Left ventricle myocardium inferior (tissue), 1 donor: ENCODE results near the gene NEB. TPM values are rescaled to one million over a fixed set of nuclear protein-coding genes. Genes with fewer than 3 reads are reported as not detected.

ENCODE experiments used
- DNase-seq: peaks from one replicate; pipeline ENCODE4 v3.0.0-alpha.2; 2020
- H3K27ac ChIP-seq: fragments of 200-600 bp; replicated peaks from 2 replicates; pipeline ENCODE4 v1.8.0; 2021
- H3K27me3 ChIP-seq: fragments of 200-600 bp; 2 replicates; pipeline ENCODE4 v1.8.0; 2021; ENCODE audit warnings: low read depth
- H3K36me3 ChIP-seq: fragments of 200-600 bp; 2 replicates; pipeline ENCODE4 v1.8.0; 2021
- H3K4me1 ChIP-seq: fragments of 200-600 bp; 2 replicates; pipeline ENCODE4 v1.8.0; 2021
- H3K4me3 ChIP-seq: fragments of 200-600 bp; 2 replicates; pipeline ENCODE4 v1.8.0; 2021; ENCODE audit warnings: mild to moderate bottlenecking, moderate library complexity
- H3K9me3 ChIP-seq: fragments of 200-600 bp; replicated peaks from 2 replicates; pipeline ENCODE4 v1.8.0; 2021
- intact Hi-C: fragments of 100-400 bp; cut with micrococcal nuclease; formaldehyde crosslinking; loops from one replicate; pipeline ENCODE4 v1.11.0; 2022
- total RNA-seq: library from RNA; stranded (reverse); fragmentation: NEBNext Ultra II Directional; extraction: Animal tissue kit (Norgen Biotek cat#: 25700); gene quantifications from one replicate; pipeline ENCODE4 v1.2.1, GENCODE V29; 2021
- TF ChIP-seq, protein P1 (sequence below): fragments of 200-600 bp; IDR thresholded peaks from 2 replicates; pipeline ENCODE4 v1.8.0; 2021; ENCODE audit warnings: antibody characterized with exemption, mild to moderate bottlenecking, borderline replicate concordance
- donor health status: DM: no; HTN: yes; CAD: no; lungs with severe emphysema.

The NEB gene
- total RNA-seq, 1 donor from 2014 or later: 30.5 TPM

DNA sequence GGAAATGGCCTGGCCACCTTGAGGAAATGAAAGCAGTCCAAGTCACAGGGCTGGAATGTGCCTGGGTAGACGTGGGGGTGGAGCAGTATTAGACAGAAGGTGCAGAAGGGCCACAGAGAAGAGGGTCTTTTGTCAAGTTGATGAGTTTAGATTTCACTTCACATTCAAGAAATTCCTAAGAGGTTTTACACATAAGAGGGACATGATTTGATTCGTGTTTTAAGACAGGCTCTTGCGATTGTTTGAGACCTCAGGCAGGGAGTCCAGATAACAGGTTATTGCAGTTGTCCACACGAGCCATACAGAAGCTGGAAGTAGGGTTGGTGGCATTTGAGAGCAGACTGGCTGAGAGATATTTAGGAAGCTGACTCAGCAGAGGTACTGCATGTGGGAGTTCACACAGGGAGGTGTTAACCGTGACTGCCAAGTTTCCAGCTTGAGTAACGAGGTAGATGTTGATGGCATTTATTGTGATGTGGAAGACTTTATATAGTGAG is 64.6 kb downstream of the NEB start:
- intact Hi-C loops: no loop called here
- Histone ChIP-seq H3K27me3 (no peaks in the 10 kb centered on the region), H3K36me3 (no peaks in the 10 kb centered on the region), H3K9me3 (no peaks in the 10 kb centered on the region), H3K27ac (no peak overlapping the region), H3K4me1 (peaks cover 19% of the 10 kb centered on the region), H3K4me3 (no peak overlapping the region)
- DNase-seq: no peak
- TF ChIP-seq, protein P1, sequence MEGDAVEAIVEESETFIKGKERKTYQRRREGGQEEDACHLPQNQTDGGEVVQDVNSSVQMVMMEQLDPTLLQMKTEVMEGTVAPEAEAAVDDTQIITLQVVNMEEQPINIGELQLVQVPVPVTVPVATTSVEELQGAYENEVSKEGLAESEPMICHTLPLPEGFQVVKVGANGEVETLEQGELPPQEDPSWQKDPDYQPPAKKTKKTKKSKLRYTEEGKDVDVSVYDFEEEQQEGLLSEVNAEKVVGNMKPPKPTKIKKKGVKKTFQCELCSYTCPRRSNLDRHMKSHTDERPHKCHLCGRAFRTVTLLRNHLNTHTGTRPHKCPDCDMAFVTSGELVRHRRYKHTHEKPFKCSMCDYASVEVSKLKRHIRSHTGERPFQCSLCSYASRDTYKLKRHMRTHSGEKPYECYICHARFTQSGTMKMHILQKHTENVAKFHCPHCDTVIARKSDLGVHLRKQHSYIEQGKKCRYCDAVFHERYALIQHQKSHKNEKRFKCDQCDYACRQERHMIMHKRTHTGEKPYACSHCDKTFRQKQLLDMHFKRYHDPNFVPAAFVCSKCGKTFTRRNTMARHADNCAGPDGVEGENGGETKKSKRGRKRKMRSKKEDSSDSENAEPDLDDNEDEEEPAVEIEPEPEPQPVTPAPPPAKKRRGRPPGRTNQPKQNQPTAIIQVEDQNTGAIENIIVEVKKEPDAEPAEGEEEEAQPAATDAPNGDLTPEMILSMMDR: no peak

DNA sequence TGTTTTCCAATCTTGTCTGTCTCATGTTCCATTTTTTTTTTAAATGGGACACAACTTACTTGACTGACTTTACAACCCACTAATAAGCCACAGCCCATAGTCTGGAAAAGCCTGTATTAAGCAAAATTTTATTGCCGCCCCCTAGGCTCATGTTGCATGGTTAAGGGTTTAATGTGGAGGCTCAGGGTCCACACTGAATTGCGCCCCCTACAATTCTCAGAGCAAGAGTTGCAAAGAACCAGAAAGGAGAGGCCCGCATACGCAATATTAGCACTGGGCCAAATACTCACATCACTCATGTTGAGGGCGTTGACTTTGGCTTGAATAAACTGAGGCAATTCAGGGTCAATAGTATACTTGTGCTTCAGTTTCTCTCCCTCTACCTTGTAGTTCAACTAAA is 65.5 kb downstream of the NEB start:
- no peaks in the 10 kb centered on the region for H3K27me3 ChIP-seq
- H3K4me1 ChIP-seq: peaks cover 19% of the 10 kb centered on the region
- H3K36me3 ChIP-seq: no peaks in the 10 kb centered on the region
- TF ChIP-seq, protein P1: no peak
- no peak overlapping the region for H3K27ac ChIP-seq
- intact Hi-C loops: no loop called here
- DNase-seq: no peak
- H3K9me3 ChIP-seq: no peaks in the 10 kb centered on the region
- no peak overlapping the region for H3K4me3 ChIP-seq

DNA sequence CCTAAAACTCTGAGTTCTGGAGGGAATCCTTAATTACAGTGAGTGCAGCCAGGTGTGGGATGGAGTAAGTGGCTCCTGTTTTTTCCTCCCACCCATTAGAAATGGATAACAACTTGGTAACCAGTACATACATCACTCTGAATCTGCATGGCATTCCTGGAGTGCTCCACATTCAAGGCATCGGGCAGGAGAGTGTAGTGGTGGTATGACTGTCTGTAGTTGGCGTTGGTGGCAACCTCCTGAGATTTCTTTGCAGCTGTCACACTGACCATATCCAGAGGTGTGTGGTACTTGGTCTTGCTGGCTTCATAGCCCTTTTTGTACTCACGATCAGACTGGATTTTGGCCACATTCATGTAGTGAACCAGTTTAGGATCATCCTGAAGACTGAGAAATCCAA is 68.3 kb downstream of the NEB start:
- Histone ChIP-seq H3K27ac (no peak overlapping the region), H3K27me3 (no peaks in the 10 kb centered on the region), H3K36me3 (no peaks in the 10 kb centered on the region), H3K9me3 (no peaks in the 10 kb centered on the region), H3K4me3 (no peak overlapping the region), H3K4me1 (peaks cover 11% of the 10 kb centered on the region)
- TF ChIP-seq, protein P1: no peak
- DNase-seq: no peak
- intact Hi-C loops: no loop called here

DNA sequence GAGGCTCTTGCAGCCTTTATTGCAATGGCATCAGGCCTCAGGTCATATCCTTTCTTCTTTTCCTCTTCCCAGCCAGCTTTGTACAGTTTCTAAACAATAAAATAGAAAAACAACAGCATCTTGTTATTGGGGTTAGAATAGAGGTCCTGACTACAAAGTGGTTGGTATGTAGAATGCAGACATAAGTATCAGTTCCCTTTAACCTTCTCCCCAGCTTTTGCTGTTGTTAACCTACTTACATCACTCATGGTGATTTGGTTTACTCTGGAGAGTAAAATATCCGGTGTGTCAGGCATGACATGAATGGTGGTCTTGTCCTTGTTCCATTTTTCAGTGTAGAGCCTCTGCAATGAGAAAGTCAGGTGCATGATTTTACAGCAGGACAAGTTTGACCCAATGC is 69.8 kb downstream of the NEB start:
- no peak overlapping the region for H3K4me3 ChIP-seq
- H3K4me1 ChIP-seq: no peaks in the 10 kb centered on the region
- no peaks in the 10 kb centered on the region for H3K36me3 ChIP-seq
- H3K27ac ChIP-seq: no peak overlapping the region
- intact Hi-C loops: no loop called here
- TF ChIP-seq, protein P1: no peak
- no peak for DNase-seq
- H3K27me3 ChIP-seq: no peaks in the 10 kb centered on the region
- H3K9me3 ChIP-seq: no peaks in the 10 kb centered on the region

DNA sequence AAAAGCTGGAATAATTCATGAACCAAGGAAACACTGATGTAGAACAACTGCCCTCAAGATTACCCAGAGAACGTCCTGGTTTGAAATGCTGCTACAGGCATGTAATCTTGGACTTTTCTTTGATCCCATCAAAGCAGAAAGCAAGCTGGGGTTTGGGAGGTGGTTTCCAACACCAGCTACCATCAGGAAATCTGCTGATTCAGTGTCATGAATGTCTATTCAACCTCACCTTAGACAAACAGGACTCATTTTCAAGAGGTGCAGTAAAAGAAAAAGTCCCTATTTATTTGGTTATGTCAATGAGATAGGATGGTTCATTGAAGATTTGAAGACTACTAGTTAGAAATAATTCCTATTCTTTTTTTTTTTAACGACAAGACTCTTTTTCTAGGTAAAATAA is 72.7 kb downstream of the NEB start:
- Histone ChIP-seq H3K9me3 (no peaks in the 10 kb centered on the region), H3K4me1 (no peaks in the 10 kb centered on the region), H3K4me3 (no peak overlapping the region), H3K27me3 (no peaks in the 10 kb centered on the region), H3K36me3 (no peaks in the 10 kb centered on the region), H3K27ac (no peak overlapping the region)
- intact Hi-C loops: no loop called here
- TF ChIP-seq, protein P1: no peak
- DNase-seq: no peak

DNA sequence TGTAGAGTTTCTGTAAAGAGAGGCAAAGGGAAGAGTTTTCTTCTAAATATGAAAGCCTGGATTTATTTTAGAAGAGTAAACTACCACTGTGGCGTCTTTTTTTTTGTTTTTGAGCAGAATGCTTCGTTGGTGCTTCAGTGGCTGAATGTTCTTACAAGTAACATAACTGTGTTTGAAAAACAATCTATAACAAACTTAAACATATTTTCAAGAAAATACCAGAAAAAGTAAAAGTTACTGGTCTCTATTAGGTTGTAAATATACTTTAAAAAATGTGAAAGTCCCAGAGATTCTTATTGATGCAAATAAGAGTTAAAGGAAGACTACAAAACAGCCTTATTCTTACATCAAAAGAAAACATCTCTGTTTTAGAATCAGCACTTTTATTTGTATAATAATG is 76.2 kb downstream of the NEB start:
- no peaks in the 10 kb centered on the region for H3K4me1 ChIP-seq
- H3K9me3 ChIP-seq: no peaks in the 10 kb centered on the region
- no peaks in the 10 kb centered on the region for H3K36me3 ChIP-seq

More for the DNA sequence above, 76.2 kb downstream of the NEB start:
- Histone ChIP-seq H3K4me3 (no peak overlapping the region), H3K27ac (no peak overlapping the region), H3K27me3 (no peaks in the 10 kb centered on the region)
- DNase-seq: no peak
- TF ChIP-seq, protein P1: no peak
- intact Hi-C loops: no loop called here
